Urinary bladder (tissue), 4 donors: ENCODE measurements around the gene PDE3A. TPM values are rescaled to one million over a fixed set of nuclear protein-coding genes. Genes with fewer than 3 reads are reported as not detected.
A peak's percentile ranks its signal among the peaks of the same experiment; 100 is the strongest.
"Not testable (repeated sequence)": the region's sequence is repeated elsewhere in the genome, so short reads cannot be mapped to it uniquely, and the experiment has no call there.

Source experiments
- DNase-seq: peaks from one replicate; pipeline ENCODE4 v3.0.0-alpha.2; 2015; ENCODE audit errors: extremely low spot score
- H3K27ac ChIP-seq: one replicate; pipeline ENCODE4 v1.5.1; 2013; ENCODE audit warnings: low read depth, mild to moderate bottlenecking, moderate library complexity
- H3K36me3 ChIP-seq: one replicate; pipeline ENCODE4 v1.6.1; 2013; ENCODE audit warnings: mild to moderate bottlenecking, moderate library complexity; ENCODE audit not compliant: insufficient read depth
- H3K4me1 ChIP-seq: one replicate; pipeline ENCODE4 v1.6.1; 2013; ENCODE audit warnings: mild to moderate bottlenecking, moderate library complexity; ENCODE audit not compliant: insufficient read depth
- H3K4me3 ChIP-seq: one replicate; pipeline ENCODE4 v1.5.1; 2013; ENCODE audit warnings: low read depth, low read length
- WGBS: extraction: QIAGEN DNeasy Blood & Tissue Kit; methylation state at CpG from one replicate; pipeline ENCODE4 v1.1.7; 2013; 5-methylcytosine and 5-hydroxymethylcytosine counted together
- polyA plus RNA-seq: library from polyadenylated mRNA; stranded (reverse); fragments of 200-250 nt; gene quantifications from one replicate; pipeline ENCODE4 v1.2.3, GENCODE V29; 2013
- total RNA-seq: library from RNA; depleted of rRNA; stranded (reverse); fragments of >200 nt; gene quantifications from one replicate; pipeline ENCODE4 v1.2.3, GENCODE V29; 2014
- donor health status: healthy with polysubstance abuse.
- donor health status: healthy.

Gene PDE3A
- total RNA-seq (63.7 TPM), polyA plus RNA-seq (3.8 TPM)

- DNase-seq = peak; percentile 63
- WGBS = under 1% methylated on average over 24 of the region's 24 CpGs
- peak within 1 kb of the TSS; percentile 46 for H3K27ac ChIP-seq
- H3K4me1 ChIP-seq = no peaks in the 10 kb centered on the region
- peak within 1 kb of the TSS; percentile 61 for H3K4me3 ChIP-seq
- H3K36me3 ChIP-seq = no peaks in the 10 kb centered on the region
These were observed at the start of gene PDE3A for GRCh38 chr12:20368114-20368650. Gene PDE3A (plus strand): TSS chr12:20368537. CDS start chr12:20369285, 748 bp downstream.

GRCh38 chr12:20319366-20319765 lies 49.0 kb upstream of the PDE3A start:
- Histone ChIP-seq H3K4me3 (no peak overlapping the region), H3K27ac (no peak overlapping the region)
- 60% methylated on average over 4 of the region's 4 CpGs for WGBS

GRCh38 chr12:20320552-20320951 lies 47.8 kb upstream of the PDE3A start:
- DNase-seq = no peak
- Histone ChIP-seq H3K4me3 (no peak overlapping the region), H3K27ac (no peak overlapping the region), H3K36me3 (no peaks in the 10 kb centered on the region), H3K4me1 (no peaks in the 10 kb centered on the region)
- WGBS = 67% methylated on average over 4 of the region's 4 CpGs

More at GRCh38 chr12:20319366-20319765, 49.0 kb upstream of the PDE3A start:
- Histone ChIP-seq H3K36me3 (no peaks in the 10 kb centered on the region), H3K4me1 (no peaks in the 10 kb centered on the region)
- no peak for DNase-seq

- WGBS = 80% methylated on average over 4 of the region's 4 CpGs
- H3K36me3 ChIP-seq, H3K4me3 ChIP-seq, DNase-seq, H3K4me1 ChIP-seq, H3K27ac ChIP-seq: not testable (repeated sequence)
These were observed 37.4 kb upstream of the PDE3A start for GRCh38 chr12:20330826-20331505.

- WGBS = 82% methylated on average over 2 of the region's 2 CpGs
- no peak for DNase-seq
These were observed 29.3 kb upstream of the PDE3A start for GRCh38 chr12:20339060-20339459.

GRCh38 chr12:20342111-20342510 lies 26.2 kb upstream of the PDE3A start:
- Histone ChIP-seq H3K36me3 (no peaks in the 10 kb centered on the region), H3K27ac (no peak overlapping the region), H3K4me1 (no peaks in the 10 kb centered on the region), H3K4me3 (no peak overlapping the region)
- WGBS = 93% methylated on average over 3 of the region's 3 CpGs
- DNase-seq = no peak

More at GRCh38 chr12:20339060-20339459, 29.3 kb upstream of the PDE3A start:
- Histone ChIP-seq H3K36me3 (no peaks in the 10 kb centered on the region), H3K27ac (no peak overlapping the region), H3K4me1 (no peaks in the 10 kb centered on the region), H3K4me3 (no peak overlapping the region)

- no peak for DNase-seq
- Histone ChIP-seq H3K4me3 (no peak overlapping the region), H3K36me3 (no peaks in the 10 kb centered on the region), H3K4me1 (no peaks in the 10 kb centered on the region), H3K27ac (no peak overlapping the region)
- WGBS = 42% methylated on average over 3 of the region's 3 CpGs
These were observed 22.5 kb upstream of the PDE3A start for GRCh38 chr12:20345866-20346265.

GRCh38 chr12:20350026-20350425 lies 18.3 kb upstream of the PDE3A start:
- no peak overlapping the region for H3K27ac ChIP-seq
- no peaks in the 10 kb centered on the region for H3K36me3 ChIP-seq
- H3K4me1 ChIP-seq = no peaks in the 10 kb centered on the region
- no peak overlapping the region for H3K4me3 ChIP-seq
- DNase-seq = no peak

GRCh38 chr12:20350495-20350894 lies 17.8 kb upstream of the PDE3A start:
- Histone ChIP-seq H3K36me3 (no peaks in the 10 kb centered on the region), H3K4me1 (no peaks in the 10 kb centered on the region), H3K4me3 (no peak overlapping the region), H3K27ac (no peak overlapping the region)
- DNase-seq = no peak
- WGBS = 55% methylated on average over 5 of the region's 5 CpGs

GRCh38 chr12:20351406-20351805 lies 16.9 kb upstream of the PDE3A start:
- DNase-seq = no peak
- Histone ChIP-seq H3K4me1 (no peaks in the 10 kb centered on the region), H3K27ac (no peak overlapping the region), H3K4me3 (no peak overlapping the region), H3K36me3 (no peaks in the 10 kb centered on the region)
- 73% methylated on average over 4 of the region's 4 CpGs for WGBS

- no peak overlapping the region for H3K4me3 ChIP-seq
- H3K27ac ChIP-seq = no peak overlapping the region
- DNase-seq = no peak
- no peaks in the 10 kb centered on the region for H3K36me3 ChIP-seq
- H3K4me1 ChIP-seq = no peaks in the 10 kb centered on the region
- WGBS = 78% methylated on average over 2 of the region's 2 CpGs
These were observed 12.3 kb upstream of the PDE3A start for GRCh38 chr12:20356048-20356447.

GRCh38 chr12:20360407-20360806 lies 7.9 kb upstream of the PDE3A start:
- Histone ChIP-seq H3K27ac (no peak overlapping the region), H3K4me1 (no peaks in the 10 kb centered on the region), H3K36me3 (no peaks in the 10 kb centered on the region), H3K4me3 (no peak overlapping the region)
- whole genome bisulfite sequencing = 95% methylated on average over 3 of the region's 3 CpGs
- no peak for DNase-seq

- WGBS = 95% methylated on average over 3 of the region's 3 CpGs
- H3K27ac ChIP-seq = no peak overlapping the region
- no peaks in the 10 kb centered on the region for H3K36me3 ChIP-seq
- H3K4me3 ChIP-seq = no peak overlapping the region
- H3K4me1 ChIP-seq = no peaks in the 10 kb centered on the region
- no peak for DNase-seq
These were observed 6.9 kb upstream of the PDE3A start for GRCh38 chr12:20361416-20361815.

GRCh38 chr12:20364501-20364900 lies 3.8 kb upstream of the PDE3A start:
- DNase-seq = no peak
- H3K27ac ChIP-seq = no peak overlapping the region
- 87% methylated on average over 4 of the region's 4 CpGs for whole genome bisulfite sequencing
- no peak overlapping the region for H3K4me3 ChIP-seq
- H3K4me1 ChIP-seq = no peaks in the 10 kb centered on the region
- H3K36me3 ChIP-seq = no peaks in the 10 kb centered on the region
